Measurements from ENCODE around the gene OVAAL. TPM values are rescaled to one million over a fixed set of nuclear protein-coding genes. Genes with fewer than 3 reads are reported as not detected.
A peak's percentile ranks its signal among the peaks of the same experiment; 100 is the strongest.

Gene OVAAL
- total and polyA plus RNA-seq, 2 of the 4 experiments (the other 2 are of a cell fraction) = not detected

DNA sequence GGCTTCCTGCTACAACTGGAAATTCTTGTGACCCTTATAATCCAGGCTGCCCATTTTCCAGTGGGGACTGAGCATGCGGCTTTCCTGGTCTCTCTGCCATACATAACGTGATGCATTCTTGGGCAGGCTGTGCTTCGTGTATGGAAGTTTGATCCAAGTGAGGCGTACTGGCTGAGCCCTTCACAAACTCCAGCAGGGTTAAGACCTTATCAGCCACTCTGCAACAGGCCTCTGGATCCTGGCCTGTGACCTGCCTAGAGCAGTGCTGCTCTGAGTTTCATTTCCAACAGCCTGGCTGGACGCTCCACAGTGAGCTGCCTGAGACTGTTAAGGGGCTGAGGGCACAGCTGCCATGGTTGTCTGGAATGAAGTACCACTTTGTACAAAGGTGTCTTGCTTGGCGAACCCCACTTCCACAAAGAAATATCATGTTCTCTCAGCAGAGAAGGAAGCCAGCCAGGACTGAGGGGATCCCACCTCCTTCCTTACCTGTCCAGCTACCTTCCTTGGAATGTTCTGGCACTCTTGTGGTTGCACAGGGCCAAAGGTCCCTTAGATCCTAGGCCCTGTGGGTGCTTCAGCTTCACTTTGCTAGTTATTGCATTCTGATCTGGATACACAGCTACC is 44.6 kb downstream of the OVAAL start:
- no peak for ATAC-seq (ENCODE audit: low read depth)
- Histone ChIP-seq H2BK120ac (ENCODE audit: low read depth, low read length) (no peak overlapping the region), H3K4me2 (ENCODE audit: low read depth, low read length) (no peak overlapping the region), H3K27ac (ENCODE audit: insufficient read depth, low read length) (no peak overlapping the region), H2BK20ac (ENCODE audit: low read depth, low read length) (no peak overlapping the region), H3K27me3 (ENCODE audit: control insufficient read depth, insufficient read depth, low read length) (no peaks in the 10 kb centered on the region), H3K4me1 (ENCODE audit: control insufficient read depth, insufficient read depth, low read length) (no peaks in the 10 kb centered on the region), H3K23ac (ENCODE audit: low read depth, low read length) (no peak overlapping the region), H2BK5ac (ENCODE audit: low read depth, low read length, poor library complexity, severe bottlenecking) (no peak overlapping the region), H3K4me3 (ENCODE audit: insufficient read depth, low read depth, low read length) (no peak overlapping the region), H3K79me1 (ENCODE audit: low read depth in 1 of 2, low read length in 2 of 2) (no peaks in the 10 kb centered on the region), H4K8ac (ENCODE audit: low read depth in 2 of 2, low read length in 2 of 2) (no peak overlapping the region), H3K14ac (replicated peaks; ENCODE audit: low read depth, low read length) (no peak overlapping the region), H3K9ac (ENCODE audit: low read depth, low read length) (no peak overlapping the region), H3K56ac (ENCODE audit: extremely low read depth, insufficient read depth, low read length) (no peak overlapping the region), H3K36me3 (ENCODE audit: control insufficient read depth, insufficient read depth, low read length) (no peaks in the 10 kb centered on the region), H2BK15ac (ENCODE audit: low read depth, low read length) (no peak overlapping the region), H4K91ac (ENCODE audit: insufficient read depth, low read depth, low read length) (no peak overlapping the region), H4K5ac (ENCODE audit: low read depth, low read length) (no peak overlapping the region), H3K18ac (ENCODE audit: low read depth, low read length) (no peak overlapping the region), H3K9me1 (ENCODE audit: insufficient read depth, low read length) (no peaks in the 10 kb centered on the region), H2AK5ac (ENCODE audit: low read depth, low read length) (no peak overlapping the region), H3K4ac (ENCODE audit: low read depth, low read length) (no peak overlapping the region), H4K20me1 (ENCODE audit: insufficient read depth, low read length) (no peaks in the 10 kb centered on the region), H3K9me3 (ENCODE audit: control insufficient read depth, insufficient read depth, low read length) (no peaks in the 10 kb centered on the region), H2AFZ (replicated peaks; ENCODE audit: low read length, poor library complexity) (peak overlapping the region; percentile 26), H2AK9ac (replicated peaks; ENCODE audit: low read depth, low read length, poor library complexity) (no peak overlapping the region)
- ChIA-PET POLR2A (ENCODE audit: unreplicated experiment) (no interaction called here), CTCF (no interaction called here)
- DNase-seq = no peak
- BruUV-seq (replicated peaks) = no TSS peak
- TF ChIP-seq NFE2L2 (IDR thresholded peaks at IDR 0.05; ENCODE audit: low read depth, low read length) (no peak), RCOR1 (IDR thresholded peaks at IDR 0.05; ENCODE audit: insufficient replicate concordance, low read length) (no peak), FOS (IDR thresholded peaks at IDR 0.05; ENCODE audit: low read depth, low read length) (no peak), BHLHE40 (IDR thresholded peaks at IDR 0.05; ENCODE audit: low read depth, low read length) (no peak), CHD1 (IDR thresholded peaks at IDR 0.05; ENCODE audit: low read depth, low read length) (no peak), MAZ (IDR thresholded peaks at IDR 0.05; ENCODE audit: borderline replicate concordance, low read depth, low read length) (no peak), MXI1 (IDR thresholded peaks at IDR 0.05; ENCODE audit: borderline replicate concordance, low read depth, low read length) (no peak), CEBPB (IDR thresholded peaks at IDR 0.05; ENCODE audit: low read depth, low read length) (no peak), SMC3 (IDR thresholded peaks at IDR 0.05; ENCODE audit: low read depth, low read length) (no peak), POLR2A (IDR thresholded peaks at IDR 0.05; ENCODE audit: low read depth, low read length) (no peak), MAFK (IDR thresholded peaks at IDR 0.05; ENCODE audit: low read depth, low read length) (no peak), RAD21 (IDR thresholded peaks at IDR 0.05; ENCODE audit: low read length) (no peak), RFX5 (IDR thresholded peaks at IDR 0.05; ENCODE audit: low read depth, low read length) (no peak)
- TF ChIP-seq, protein P1, sequence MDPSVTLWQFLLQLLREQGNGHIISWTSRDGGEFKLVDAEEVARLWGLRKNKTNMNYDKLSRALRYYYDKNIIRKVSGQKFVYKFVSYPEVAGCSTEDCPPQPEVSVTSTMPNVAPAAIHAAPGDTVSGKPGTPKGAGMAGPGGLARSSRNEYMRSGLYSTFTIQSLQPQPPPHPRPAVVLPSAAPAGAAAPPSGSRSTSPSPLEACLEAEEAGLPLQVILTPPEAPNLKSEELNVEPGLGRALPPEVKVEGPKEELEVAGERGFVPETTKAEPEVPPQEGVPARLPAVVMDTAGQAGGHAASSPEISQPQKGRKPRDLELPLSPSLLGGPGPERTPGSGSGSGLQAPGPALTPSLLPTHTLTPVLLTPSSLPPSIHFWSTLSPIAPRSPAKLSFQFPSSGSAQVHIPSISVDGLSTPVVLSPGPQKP (IDR thresholded peaks at IDR 0.05; ENCODE audit: borderline replicate concordance, low read depth, low read length) = no peak
- TF ChIP-seq, protein P2, sequence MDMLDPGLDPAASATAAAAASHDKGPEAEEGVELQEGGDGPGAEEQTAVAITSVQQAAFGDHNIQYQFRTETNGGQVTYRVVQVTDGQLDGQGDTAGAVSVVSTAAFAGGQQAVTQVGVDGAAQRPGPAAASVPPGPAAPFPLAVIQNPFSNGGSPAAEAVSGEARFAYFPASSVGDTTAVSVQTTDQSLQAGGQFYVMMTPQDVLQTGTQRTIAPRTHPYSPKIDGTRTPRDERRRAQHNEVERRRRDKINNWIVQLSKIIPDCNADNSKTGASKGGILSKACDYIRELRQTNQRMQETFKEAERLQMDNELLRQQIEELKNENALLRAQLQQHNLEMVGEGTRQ (IDR thresholded peaks at IDR 0.05; ENCODE audit: low read depth, low read length) = no peak
- TF ChIP-seq, protein P3, sequence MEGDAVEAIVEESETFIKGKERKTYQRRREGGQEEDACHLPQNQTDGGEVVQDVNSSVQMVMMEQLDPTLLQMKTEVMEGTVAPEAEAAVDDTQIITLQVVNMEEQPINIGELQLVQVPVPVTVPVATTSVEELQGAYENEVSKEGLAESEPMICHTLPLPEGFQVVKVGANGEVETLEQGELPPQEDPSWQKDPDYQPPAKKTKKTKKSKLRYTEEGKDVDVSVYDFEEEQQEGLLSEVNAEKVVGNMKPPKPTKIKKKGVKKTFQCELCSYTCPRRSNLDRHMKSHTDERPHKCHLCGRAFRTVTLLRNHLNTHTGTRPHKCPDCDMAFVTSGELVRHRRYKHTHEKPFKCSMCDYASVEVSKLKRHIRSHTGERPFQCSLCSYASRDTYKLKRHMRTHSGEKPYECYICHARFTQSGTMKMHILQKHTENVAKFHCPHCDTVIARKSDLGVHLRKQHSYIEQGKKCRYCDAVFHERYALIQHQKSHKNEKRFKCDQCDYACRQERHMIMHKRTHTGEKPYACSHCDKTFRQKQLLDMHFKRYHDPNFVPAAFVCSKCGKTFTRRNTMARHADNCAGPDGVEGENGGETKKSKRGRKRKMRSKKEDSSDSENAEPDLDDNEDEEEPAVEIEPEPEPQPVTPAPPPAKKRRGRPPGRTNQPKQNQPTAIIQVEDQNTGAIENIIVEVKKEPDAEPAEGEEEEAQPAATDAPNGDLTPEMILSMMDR (conservative IDR thresholded peaks at IDR 0.05; ENCODE audit: low read depth, low read length) = no peak
- intact Hi-C loops (cut with micrococcal nuclease) (no loop called here), in situ Hi-C loops (cut with MboI; ENCODE audit: low sequenced_read_pairs) (no loop called here), dilution Hi-C loops (cut with HindIII; ENCODE audit: low sequenced_read_pairs, unreplicated experiment) (no loop called here)
- whole genome bisulfite sequencing, 2 experiments (ENCODE audit: extremely low coverage in 2 of 2, insufficient read length in 1 of 2) = 80% methylated on average over 2 of the region's 6 CpGs; no CpG with 5 or more reads in 1 of the 2 experiments

Data from IMR-90 (cell line).